Neural cell (in vitro differentiated cells): Measurements from ENCODE around the gene CLTC. TPM values are rescaled to one million over a fixed set of nuclear protein-coding genes. Genes with fewer than 3 reads are reported as not detected.

Experiments used
- H2AFZ ChIP-seq: fragments of 200-600, 300-800 bp; sonication (generic), shearing (Covaris generic); 2 replicates; pipeline ENCODE4 v1.6.0; 2014; ENCODE audit warnings: low read depth, mild to moderate bottlenecking, antibody characterized with exemption, low read length, moderate library complexity
- H3F3A ChIP-seq: fragments of 200-600 bp; shearing (Covaris generic); 2 replicates; pipeline ENCODE4 v1.6.1; 2016; ENCODE audit warnings: mild to moderate bottlenecking, moderate library complexity, mixed read lengths, antibody characterized with exemption, low read length; ENCODE audit not compliant: insufficient read depth, poor library complexity, severe bottlenecking
- H3K27ac ChIP-seq: fragments of 200-600, 300-800 bp; sonication (generic), shearing (Covaris generic); 2 replicates; pipeline ENCODE4 v1.5.1; 2014; ENCODE audit warnings: mild to moderate bottlenecking, low read length, moderate library complexity
- H3K27me3 ChIP-seq: fragments of 300-800, 200-600 bp; sonication (generic), shearing (Covaris generic); 2 replicates; pipeline ENCODE4 v1.6.0; 2014; ENCODE audit warnings: mild to moderate bottlenecking, low read depth, low read length, moderate library complexity; ENCODE audit not compliant: insufficient read depth
- H3K36me3 ChIP-seq: fragments of 300-800, 200-600 bp; sonication (generic), shearing (Covaris generic); 2 replicates; pipeline ENCODE4 v1.5.1; 2014; ENCODE audit warnings: mild to moderate bottlenecking, antibody characterized with exemption, low read length, moderate library complexity; ENCODE audit not compliant: insufficient read depth
- H3K4me2 ChIP-seq: fragments of 300-800, 200-600 bp; sonication (generic), shearing (Covaris generic); 2 replicates; pipeline ENCODE4 v1.6.0; 2014; ENCODE audit warnings: mild to moderate bottlenecking, low read length
- H3K4me3 ChIP-seq: fragments of 300-800, 200-600 bp; sonication (generic), shearing (Covaris generic); 2 replicates; pipeline ENCODE4 v1.5.1; 2014; ENCODE audit warnings: mild to moderate bottlenecking, low read length, moderate library complexity
- H3K79me2 ChIP-seq: fragments of 200-600 bp; shearing (Covaris generic); replicated peaks from 2 replicates; pipeline ENCODE4 v1.6.0; 2014; ENCODE audit warnings: mild to moderate bottlenecking, low read length, moderate library complexity; ENCODE audit not compliant: insufficient read depth
- H3K9ac ChIP-seq: fragments of 300-800, 200-600 bp; sonication (generic), shearing (Covaris generic); 2 replicates; pipeline ENCODE4 v1.6.1; 2016; ENCODE audit warnings: mild to moderate bottlenecking, low read length, mixed read lengths
- H3K9me2 ChIP-seq: fragments of 200-600 bp; shearing (Covaris generic); 2 replicates; pipeline ENCODE4 v1.6.1; 2016; ENCODE audit warnings: mild to moderate bottlenecking, low read length, mixed read lengths; ENCODE audit not compliant: insufficient read depth
- H3K9me3 ChIP-seq: fragments of 200-600, 300-800 bp; sonication (generic), shearing (Covaris generic); 2 replicates; pipeline ENCODE4 v1.6.1; 2016; ENCODE audit warnings: mild to moderate bottlenecking, mixed run types, low read length, moderate library complexity, mixed read lengths
- H4K20me1 ChIP-seq: fragments of 200-600 bp; shearing (Covaris generic); 2 replicates; pipeline ENCODE4 v1.6.1; 2016; ENCODE audit warnings: mild to moderate bottlenecking, mixed run types; ENCODE audit not compliant: insufficient read depth
- EP300 ChIP-seq: fragments of 450-650 bp; conservative IDR thresholded peaks from 2 replicates; pipeline ENCODE4 v1.6.1; 2014; ENCODE audit warnings: antibody characterized with exemption, mild to moderate bottlenecking, moderate library complexity; ENCODE audit not compliant: poor library complexity, severe bottlenecking
- EZH2 ChIP-seq: fragments of 200-600, 300-800 bp; shearing (Covaris generic), sonication (generic); IDR thresholded peaks from 2 replicates; pipeline ENCODE4 v1.6.1; 2014; ENCODE audit warnings: antibody characterized with exemption, low read length, borderline replicate concordance, mild to moderate bottlenecking; ENCODE audit not compliant: insufficient read depth, poor library complexity, severe bottlenecking
- MXI1 ChIP-seq: fragments of 450-650 bp; conservative IDR thresholded peaks from 2 replicates; pipeline ENCODE4 v1.6.1; 2014; ENCODE audit warnings: antibody characterized with exemption, mild to moderate bottlenecking; ENCODE audit not compliant: poor library complexity, severe bottlenecking
- POLR2AphosphoS5 ChIP-seq: IDR thresholded peaks from 2 replicates; pipeline ENCODE4 v1.6.1; 2012
- RAD21 ChIP-seq: fragments of 450-650 bp; conservative IDR thresholded peaks from 2 replicates; pipeline ENCODE4 v1.6.1; 2014; ENCODE audit warnings: antibody characterized with exemption, mild to moderate bottlenecking, moderate library complexity
- SMC3 ChIP-seq: fragments of 450-650 bp; conservative IDR thresholded peaks from 2 replicates; pipeline ENCODE4 v1.6.1; 2014; ENCODE audit warnings: antibody characterized with exemption, mild to moderate bottlenecking, moderate library complexity; ENCODE audit not compliant: poor library complexity
- TAF1 ChIP-seq: IDR thresholded peaks from 2 replicates; pipeline ENCODE4 v1.6.1; 2012; ENCODE audit warnings: low read depth
- polyA plus RNA-seq: library from polyadenylated mRNA; depleted of rRNA; stranded (reverse); fragments of >200 nt; gene quantifications from 2 replicates; pipeline ENCODE4 v1.2.3, GENCODE V29; 2014
- TF ChIP-seq, protein P1 (sequence below): fragments of 450-650 bp; IDR thresholded peaks from 2 replicates; pipeline ENCODE4 v1.5.1; 2014; ENCODE audit warnings: antibody characterized with exemption, mild to moderate bottlenecking, moderate library complexity; ENCODE audit not compliant: poor library complexity, severe bottlenecking
- TF ChIP-seq, protein P2 (sequence below): IDR thresholded peaks from 2 replicates; pipeline ENCODE4 v1.6.1; 2012; ENCODE audit warnings: borderline replicate concordance

CLTC gene
- polyA plus RNA-seq, 1 donor from 2014 or later: 218 TPM

- TF ChIP-seq, protein P1, sequence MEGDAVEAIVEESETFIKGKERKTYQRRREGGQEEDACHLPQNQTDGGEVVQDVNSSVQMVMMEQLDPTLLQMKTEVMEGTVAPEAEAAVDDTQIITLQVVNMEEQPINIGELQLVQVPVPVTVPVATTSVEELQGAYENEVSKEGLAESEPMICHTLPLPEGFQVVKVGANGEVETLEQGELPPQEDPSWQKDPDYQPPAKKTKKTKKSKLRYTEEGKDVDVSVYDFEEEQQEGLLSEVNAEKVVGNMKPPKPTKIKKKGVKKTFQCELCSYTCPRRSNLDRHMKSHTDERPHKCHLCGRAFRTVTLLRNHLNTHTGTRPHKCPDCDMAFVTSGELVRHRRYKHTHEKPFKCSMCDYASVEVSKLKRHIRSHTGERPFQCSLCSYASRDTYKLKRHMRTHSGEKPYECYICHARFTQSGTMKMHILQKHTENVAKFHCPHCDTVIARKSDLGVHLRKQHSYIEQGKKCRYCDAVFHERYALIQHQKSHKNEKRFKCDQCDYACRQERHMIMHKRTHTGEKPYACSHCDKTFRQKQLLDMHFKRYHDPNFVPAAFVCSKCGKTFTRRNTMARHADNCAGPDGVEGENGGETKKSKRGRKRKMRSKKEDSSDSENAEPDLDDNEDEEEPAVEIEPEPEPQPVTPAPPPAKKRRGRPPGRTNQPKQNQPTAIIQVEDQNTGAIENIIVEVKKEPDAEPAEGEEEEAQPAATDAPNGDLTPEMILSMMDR: no peak
Measured at GRCh38 chr17:59723041-59723440, 103.3 kb downstream of the CLTC start (continued).

GRCh38 chr17:59723607-59724006 is 103.9 kb downstream of the CLTC start:
- Histone ChIP-seq H3K4me2 (no peak overlapping the region), H3K27me3 (no peaks in the 10 kb centered on the region), H3K9ac (no peak overlapping the region), H3K9me3 (no peaks in the 10 kb centered on the region), H3K4me3 (no peak overlapping the region), H3K9me2 (no peaks in the 10 kb centered on the region), H4K20me1 (no peaks in the 10 kb centered on the region), H3K36me3 (no peaks in the 10 kb centered on the region), H3F3A (no peaks in the 10 kb centered on the region), H3K27ac (no peak overlapping the region), H3K79me2 (peaks cover 23% of the 10 kb centered on the region), H2AFZ (no peak overlapping the region)
- TF ChIP-seq, protein P2, sequence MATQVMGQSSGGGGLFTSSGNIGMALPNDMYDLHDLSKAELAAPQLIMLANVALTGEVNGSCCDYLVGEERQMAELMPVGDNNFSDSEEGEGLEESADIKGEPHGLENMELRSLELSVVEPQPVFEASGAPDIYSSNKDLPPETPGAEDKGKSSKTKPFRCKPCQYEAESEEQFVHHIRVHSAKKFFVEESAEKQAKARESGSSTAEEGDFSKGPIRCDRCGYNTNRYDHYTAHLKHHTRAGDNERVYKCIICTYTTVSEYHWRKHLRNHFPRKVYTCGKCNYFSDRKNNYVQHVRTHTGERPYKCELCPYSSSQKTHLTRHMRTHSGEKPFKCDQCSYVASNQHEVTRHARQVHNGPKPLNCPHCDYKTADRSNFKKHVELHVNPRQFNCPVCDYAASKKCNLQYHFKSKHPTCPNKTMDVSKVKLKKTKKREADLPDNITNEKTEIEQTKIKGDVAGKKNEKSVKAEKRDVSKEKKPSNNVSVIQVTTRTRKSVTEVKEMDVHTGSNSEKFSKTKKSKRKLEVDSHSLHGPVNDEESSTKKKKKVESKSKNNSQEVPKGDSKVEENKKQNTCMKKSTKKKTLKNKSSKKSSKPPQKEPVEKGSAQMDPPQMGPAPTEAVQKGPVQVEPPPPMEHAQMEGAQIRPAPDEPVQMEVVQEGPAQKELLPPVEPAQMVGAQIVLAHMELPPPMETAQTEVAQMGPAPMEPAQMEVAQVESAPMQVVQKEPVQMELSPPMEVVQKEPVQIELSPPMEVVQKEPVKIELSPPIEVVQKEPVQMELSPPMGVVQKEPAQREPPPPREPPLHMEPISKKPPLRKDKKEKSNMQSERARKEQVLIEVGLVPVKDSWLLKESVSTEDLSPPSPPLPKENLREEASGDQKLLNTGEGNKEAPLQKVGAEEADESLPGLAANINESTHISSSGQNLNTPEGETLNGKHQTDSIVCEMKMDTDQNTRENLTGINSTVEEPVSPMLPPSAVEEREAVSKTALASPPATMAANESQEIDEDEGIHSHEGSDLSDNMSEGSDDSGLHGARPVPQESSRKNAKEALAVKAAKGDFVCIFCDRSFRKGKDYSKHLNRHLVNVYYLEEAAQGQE: no peak
- TF ChIP-seq TAF1 (no peak), POLR2AphosphoS5 (no peak), RAD21 (no peak), EP300 (no peak), EZH2 (no peak)
- TF ChIP-seq, protein P1: no peak

- H3K79me2 ChIP-seq: peaks cover 8% of the 10 kb centered on the region
Measured at GRCh38 chr17:59725691-59726090, 106.0 kb downstream of the CLTC start.

More at GRCh38 chr17:59725691-59726090, 106.0 kb downstream of the CLTC start:
- TF ChIP-seq EP300: no peak
- TF ChIP-seq, protein P1: no peak
- TF ChIP-seq EZH2: no peak
- no peak for TF ChIP-seq SMC3
- no peak for TF ChIP-seq TAF1
- TF ChIP-seq RAD21: no peak
- no peak for TF ChIP-seq POLR2AphosphoS5
- TF ChIP-seq, protein P2: no peak
- no peak for TF ChIP-seq MXI1
- H3K4me3 ChIP-seq: no peak overlapping the region
- no peaks in the 10 kb centered on the region for H3K9me2 ChIP-seq
- H3K36me3 ChIP-seq: no peaks in the 10 kb centered on the region
- no peak overlapping the region for H3K9ac ChIP-seq
- H3K27ac ChIP-seq: no peak overlapping the region
- no peaks in the 10 kb centered on the region for H4K20me1 ChIP-seq
- no peak overlapping the region for H3K4me2 ChIP-seq
- H3K27me3 ChIP-seq: no peaks in the 10 kb centered on the region
- H2AFZ ChIP-seq: no peak overlapping the region
- no peaks in the 10 kb centered on the region for H3F3A ChIP-seq
- no peaks in the 10 kb centered on the region for H3K9me3 ChIP-seq
